ENCODE data around the gene MMRN2. TPM values are rescaled to one million over a fixed set of nuclear protein-coding genes. Genes with fewer than 3 reads are reported as not detected.
"Not testable (repeated sequence)": the region's sequence is repeated elsewhere in the genome, so short reads cannot be mapped to it uniquely, and the experiment has no call there.

MMRN2 gene
- total and polyA plus RNA-seq, 2 of the 8 experiments (the other 6 are each of a cell fraction or from before 2014, with no cell fraction given) = 1.2 TPM

DNA sequence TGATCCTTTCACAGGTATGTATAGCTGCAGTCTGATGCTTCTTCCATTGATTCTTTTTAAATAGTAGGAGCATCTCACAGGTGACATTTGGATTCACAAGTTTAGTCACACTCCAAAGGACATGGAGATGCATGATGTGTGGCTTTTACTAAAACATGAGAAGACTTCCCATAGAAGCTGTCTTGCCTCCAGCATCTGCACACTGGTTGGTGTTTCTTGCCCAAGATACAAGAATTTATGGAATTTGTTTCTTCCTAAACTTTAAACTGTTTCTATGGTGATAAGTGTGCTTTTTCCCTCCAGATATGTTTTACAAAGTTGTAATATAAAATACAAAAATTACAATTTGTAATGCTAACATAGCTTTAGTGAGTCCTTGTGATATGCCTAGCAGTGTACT lies 35.0 kb upstream of the MMRN2 start (continued):
- TF ChIP-seq, protein P1, sequence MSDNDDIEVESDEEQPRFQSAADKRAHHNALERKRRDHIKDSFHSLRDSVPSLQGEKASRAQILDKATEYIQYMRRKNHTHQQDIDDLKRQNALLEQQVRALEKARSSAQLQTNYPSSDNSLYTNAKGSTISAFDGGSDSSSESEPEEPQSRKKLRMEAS (IDR thresholded peaks at IDR 0.05) = no peak
- TF ChIP-seq CBX5 (IDR thresholded peaks at IDR 0.05; ENCODE audit: low read depth, low read length) = no peak
- TF ChIP-seq CHD2 (IDR thresholded peaks at IDR 0.05; ENCODE audit: low read length) = no peak

DNA sequence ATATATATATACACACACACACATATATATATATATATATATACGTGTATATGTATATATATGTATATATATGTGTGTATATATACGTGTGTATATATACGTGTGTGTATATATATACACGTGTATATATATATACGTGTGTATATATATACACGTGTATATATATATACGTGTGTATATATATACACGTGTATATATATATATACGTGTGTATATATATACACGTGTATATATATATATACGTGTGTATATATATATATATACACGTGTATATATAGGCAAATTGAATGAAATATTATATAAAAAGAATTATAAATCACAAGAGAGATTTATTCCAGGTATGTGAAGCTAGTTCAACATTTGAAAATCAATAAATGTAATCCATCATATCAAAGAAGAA lies 33.9 kb upstream of the MMRN2 start:
- POLR2A ChIA-PET (ENCODE audit: partially characterized antibody); H3K36me3 ChIP-seq (ENCODE audit: control insufficient read depth in 2 of 4, insufficient read depth in 4 of 4, low read length in 3 of 4); H4K5ac ChIP-seq (ENCODE audit: insufficient read length, low read depth, low read length); H3K79me2 ChIP-seq (ENCODE audit: control insufficient read depth in 1 of 2, insufficient read depth in 2 of 2, low read length in 2 of 2); H3K27ac ChIP-seq (ENCODE audit: low read depth, low read length); H3K14ac ChIP-seq (ENCODE audit: insufficient read length); H3K4me2 ChIP-seq (ENCODE audit: insufficient read depth in 1 of 2, low read depth in 2 of 2, low read length in 2 of 2); FAIRE-seq; H3K79me1 ChIP-seq (ENCODE audit: low read depth, low read length); H3K56ac ChIP-seq (replicated peaks; ENCODE audit: insufficient read length, low read depth, low read length); H4K91ac ChIP-seq (replicated peaks; ENCODE audit: insufficient read length, low read length); H2BK5ac ChIP-seq (ENCODE audit: low read depth, low read length); H3K4ac ChIP-seq (replicated peaks; ENCODE audit: insufficient read length, low read depth, low read length); DNase-seq (ENCODE audit: low read depth in 1 of 2, low spot score in 2 of 2); H4K8ac ChIP-seq (ENCODE audit: extremely low read depth, insufficient read depth, low read length); H2AFZ ChIP-seq (ENCODE audit: low read length); H2AK5ac ChIP-seq (ENCODE audit: low read depth, low read length); H3K9me3 ChIP-seq (ENCODE audit: insufficient read depth in 2 of 2, low read depth in 1 of 2, low read length in 1 of 2); H2BK15ac ChIP-seq (ENCODE audit: low read length); H2BK20ac ChIP-seq (ENCODE audit: low read length); H2BK120ac ChIP-seq (replicated peaks; ENCODE audit: low read depth, low read length); H3K4me3 ChIP-seq (ENCODE audit: extremely low read depth in 1 of 4, insufficient read depth in 2 of 4, low read depth in 3 of 4, low read length in 4 of 4); H2BK12ac ChIP-seq (ENCODE audit: low read depth, low read length); H3K23me2 ChIP-seq (ENCODE audit: low read depth, low read length); H3K9ac ChIP-seq (replicated peaks in 1 of 4; ENCODE audit: extremely low read depth in 1 of 4, low read depth in 3 of 4, low read length in 3 of 4); H3K27me3 ChIP-seq (replicated peaks in 1 of 4; ENCODE audit: control insufficient read depth in 3 of 4, extremely low read depth in 1 of 4, insufficient read depth in 3 of 4, low read length in 3 of 4); H4K20me1 ChIP-seq (replicated peaks in 1 of 2; ENCODE audit: control insufficient read depth in 1 of 2, insufficient read depth in 2 of 2, low read length in 2 of 2); H3K4me1 ChIP-seq (replicated peaks in 1 of 4; ENCODE audit: control insufficient read depth in 3 of 4, insufficient read depth in 4 of 4, low read length in 3 of 4); H3K18ac ChIP-seq (ENCODE audit: extremely low read depth, low read length); H3K23ac ChIP-seq (ENCODE audit: insufficient read length): not testable (repeated sequence)
- WGBS, 2 experiments (ENCODE audit: extremely low coverage in 1 of 2, insufficient coverage in 1 of 2, insufficient read length in 1 of 2, insufficient replicate concordance in 2 of 2, low coverage in 1 of 2, low lambda C conversion rate in 2 of 2, missing lambda C conversion rate in 1 of 2) = 71% methylated on average over 12 of the region's 12 CpGs; no CpG with 5 or more reads in 1 of the 2 experiments
- CTCF ChIA-PET (ENCODE audit: partially characterized antibody) = interaction anchor here (2.1 kb wide), 1 partner anchor 46 kb away, joined by 11 read pairs; no protein-coding TSS in a partner anchor
